ENCODE data around the gene NOSTRIN.

- no peak for TF ChIP-seq CTCF (IDR thresholded peaks at IDR 0.05)
- TF ChIP-seq POLR2A (IDR thresholded peaks at IDR 0.05), result no peak
Observed at GRCh38 chr2:168809537-168809936, 7.1 kb downstream of the NOSTRIN start.
